Testis (tissue), 2 donors: Measurements from ENCODE around the gene SLC16A2.

Experiments
- CTCF ChIP-seq, 3 experiments: fragments of 450-650 bp in 2 of 3; fragments of 200-600 bp in 1 of 3; sonication (generic) in 1 of 3; IDR thresholded peaks; one replicate each; pipeline ENCODE4 v1.5.1; 2016 to 2019; ENCODE audit warnings: antibody characterized with exemption in 3 of 3, mild to moderate bottlenecking in 2 of 3, moderate library complexity in 1 of 3
- POLR2A ChIP-seq: fragments of 450-650 bp; IDR thresholded peaks from one replicate; pipeline ENCODE4 v1.6.1; 2017; ENCODE audit warnings: antibody characterized with exemption, mild to moderate bottlenecking, moderate library complexity

GRCh38 chrX:74449322-74449936 is 28.1 kb downstream of the SLC16A2 start:
- no peak for TF ChIP-seq CTCF (IDR thresholded peaks at IDR 0.05)
- no peak for TF ChIP-seq POLR2A
